Measurements from ENCODE around the gene SRGAP3.

SRGAP3 gene

GRCh38 chr3:9172851-9173321 lies 76.6 kb downstream of the SRGAP3 start:
- no peak for DNase-seq (ENCODE audit: low spot score)

GRCh38 chr3:9170851-9171160 lies 78.6 kb downstream of the SRGAP3 start:
- DNase-seq (ENCODE audit: low spot score), result no peak

- DNase-seq (ENCODE audit: low spot score), result no peak
Measured at GRCh38 chr3:9169956-9170850, 79.2 kb downstream of the SRGAP3 start.

GRCh38 chr3:9169326-9169725 lies 80.1 kb downstream of the SRGAP3 start:
- no peak for DNase-seq (ENCODE audit: low spot score)

- peak; percentile 82 for DNase-seq (ENCODE audit: low spot score)
Measured at GRCh38 chr3:9168241-9168741, 81.2 kb downstream of the SRGAP3 start.

- DNase-seq (ENCODE audit: low spot score), result no peak
Measured at GRCh38 chr3:9167222-9167621, 82.2 kb downstream of the SRGAP3 start.

- DNase-seq (ENCODE audit: low spot score), result no peak
Measured at GRCh38 chr3:9165421-9165820, 84.0 kb downstream of the SRGAP3 start.

GRCh38 chr3:9163289-9163688 lies 86.2 kb downstream of the SRGAP3 start:
- no peak for DNase-seq (ENCODE audit: low spot score)

- no peak for DNase-seq (ENCODE audit: low spot score)
Measured at GRCh38 chr3:9161811-9162210, 87.6 kb downstream of the SRGAP3 start.

- DNase-seq (ENCODE audit: low spot score), result no peak
Measured at GRCh38 chr3:9161298-9161697, 88.1 kb downstream of the SRGAP3 start.

GRCh38 chr3:9158865-9159630 lies 90.4 kb downstream of the SRGAP3 start:
- no peak for DNase-seq (ENCODE audit: low spot score)

- no peak for DNase-seq (ENCODE audit: low spot score)
Measured at GRCh38 chr3:9157651-9158362, 91.6 kb downstream of the SRGAP3 start.

- no peak for DNase-seq (ENCODE audit: low spot score)
Measured at GRCh38 chr3:9156604-9157003, 92.8 kb downstream of the SRGAP3 start.

GRCh38 chr3:9155028-9155427 lies 94.4 kb downstream of the SRGAP3 start:
- no peak for DNase-seq (ENCODE audit: low spot score)

- no peak for DNase-seq (ENCODE audit: low spot score)
Measured at GRCh38 chr3:9153904-9154619, 95.4 kb downstream of the SRGAP3 start.

- no peak for DNase-seq (ENCODE audit: low spot score)
Measured at GRCh38 chr3:9151240-9151639, 98.2 kb downstream of the SRGAP3 start.

GRCh38 chr3:9149566-9149965 lies 99.9 kb downstream of the SRGAP3 start:
- no peak for DNase-seq (ENCODE audit: low spot score)

- DNase-seq (ENCODE audit: low spot score), result no peak
Measured at GRCh38 chr3:9147896-9148266, 101.6 kb downstream of the SRGAP3 start.

GRCh38 chr3:9147215-9147895 lies 102.1 kb downstream of the SRGAP3 start:
- no peak for DNase-seq (ENCODE audit: low spot score)

- DNase-seq (ENCODE audit: low spot score), result no peak
Measured at GRCh38 chr3:9146367-9147071, 102.9 kb downstream of the SRGAP3 start.

GRCh38 chr3:9143184-9143583 lies 106.3 kb downstream of the SRGAP3 start:
- no peak for DNase-seq (ENCODE audit: low spot score)

Data from germinal center (tissue), 1 donor.